HG03045 (cell line): ENCODE data around the gene FTO.
"Not testable (repeated sequence)": the region's sequence is repeated elsewhere in the genome, so short reads cannot be mapped to it uniquely, and the experiment has no call there.

Experiments
- ATAC-seq: cut with Tn5 transposase; IDR thresholded peaks from one replicate; pipeline ENCODE4 v1.9.1; 2021; ENCODE audit warnings: mild to moderate bottlenecking, moderate library complexity; ENCODE audit not compliant: unreplicated experiment

The FTO gene

DNA sequence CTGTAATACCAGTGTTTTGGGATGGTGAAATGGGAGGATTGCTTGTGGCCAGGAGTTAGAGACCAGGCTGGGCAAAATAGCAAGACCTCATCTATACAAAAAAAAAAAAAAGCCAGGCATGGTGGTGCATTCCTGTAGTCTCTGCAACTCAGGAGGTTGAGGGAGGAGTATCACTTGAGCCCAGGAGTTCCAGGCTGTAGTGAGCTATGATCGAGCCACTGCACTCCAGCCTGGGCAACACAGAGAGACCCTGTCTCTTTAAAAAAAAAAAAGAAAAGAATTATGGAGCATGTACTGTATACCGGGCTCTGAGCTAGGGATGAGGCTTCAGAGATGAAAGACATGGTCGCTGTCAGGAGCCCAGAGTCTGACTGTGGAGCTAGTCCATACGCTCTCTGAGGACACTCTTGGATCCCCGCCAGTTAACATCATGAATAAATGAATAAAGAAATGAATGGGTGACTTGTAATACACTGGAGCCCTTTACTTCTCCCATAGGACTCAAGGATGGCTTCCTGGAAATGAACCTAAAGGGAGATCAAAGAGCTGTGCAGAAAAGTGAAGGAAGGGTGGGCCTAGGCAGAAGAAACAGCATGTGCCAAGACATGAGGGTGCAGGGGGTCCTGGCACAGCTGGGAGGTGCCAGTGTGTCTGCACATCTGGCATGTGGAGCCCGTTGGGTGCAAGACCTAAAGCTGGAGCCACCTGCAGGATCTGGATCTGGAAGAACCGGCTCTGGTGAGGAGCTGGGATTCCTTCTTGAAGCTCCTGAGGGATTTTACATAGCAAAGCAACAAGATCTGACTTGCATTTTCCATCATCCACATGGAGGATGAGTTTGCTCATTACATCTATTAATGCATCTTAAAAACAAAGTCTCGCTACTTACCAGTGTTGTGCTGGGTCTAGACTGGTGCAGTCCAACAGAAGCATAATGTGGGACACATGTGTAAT lies 462.2 kb downstream of the FTO start:
- ATAC-seq = no peak

GRCh38 chr16:54169112-54169511 lies 465.2 kb downstream of the FTO start:
- no peak for ATAC-seq

DNA sequence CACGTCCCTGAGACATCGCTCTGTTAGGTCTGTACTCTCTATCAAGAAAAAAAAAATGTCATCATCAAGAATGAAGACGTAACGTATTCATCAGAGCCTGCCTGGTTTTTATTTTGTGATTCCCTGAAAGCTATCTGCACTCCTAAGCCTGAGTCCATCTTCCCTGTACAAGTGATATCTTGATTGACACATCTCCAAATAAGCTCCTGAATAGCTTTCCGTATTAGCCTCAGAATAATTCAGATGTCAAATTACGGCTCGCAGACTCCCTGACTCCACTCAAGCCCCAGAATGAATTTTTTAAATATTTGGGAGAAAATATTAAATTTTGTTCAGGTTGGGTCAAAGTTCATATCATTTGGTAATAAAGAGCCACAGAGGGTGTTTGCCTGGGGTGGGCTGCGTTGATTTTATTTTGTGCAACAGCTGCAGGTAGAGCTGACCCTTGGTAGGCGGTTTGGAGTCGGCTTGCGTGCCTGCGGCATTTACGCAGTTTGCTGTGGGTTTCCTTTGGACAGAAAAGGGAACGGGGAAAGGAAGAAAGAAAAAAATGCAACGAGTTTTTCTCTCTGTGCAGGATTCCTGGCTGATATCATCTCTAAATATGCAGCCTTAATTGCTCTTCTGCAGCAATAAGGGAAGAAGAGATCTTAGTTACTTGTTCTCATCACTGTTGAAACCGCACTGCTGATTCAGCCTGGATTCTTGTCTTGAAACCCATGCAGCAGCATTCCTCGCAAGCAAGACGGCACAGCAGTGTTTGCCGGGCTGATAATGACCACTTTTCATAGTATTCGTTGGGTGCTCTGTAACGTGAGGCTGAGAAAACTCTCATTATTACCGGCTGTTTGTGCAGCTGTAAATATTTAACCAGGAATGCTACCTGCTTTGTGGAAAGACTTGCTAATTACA lies 467.9 kb downstream of the FTO start:
- ATAC-seq = no peak

GRCh38 chr16:54173490-54173889 lies 469.5 kb downstream of the FTO start:
- no peak for ATAC-seq

DNA sequence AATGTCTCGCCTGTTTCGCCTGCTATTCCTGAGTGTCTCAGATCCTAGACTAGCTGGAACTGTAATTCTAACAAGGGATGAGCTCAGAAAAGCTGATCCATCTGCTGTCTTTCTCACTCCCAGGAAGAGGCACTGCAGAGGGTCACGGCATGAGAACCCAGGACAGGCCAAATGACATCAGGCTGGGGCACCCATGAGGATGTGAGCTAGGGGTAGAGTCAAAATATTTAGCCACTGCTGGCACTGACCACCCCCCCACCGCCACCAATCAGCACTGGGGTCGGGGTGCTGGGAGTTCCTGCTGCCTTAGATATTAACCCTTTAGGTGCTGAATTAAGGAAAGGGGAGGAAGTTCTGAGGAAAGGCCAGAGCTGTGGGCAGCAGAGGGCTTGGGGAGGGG lies 470.2 kb downstream of the FTO start:
- ATAC-seq = no peak

GRCh38 chr16:54174750-54175149 lies 470.8 kb downstream of the FTO start:
- ATAC-seq = no peak

- no peak for ATAC-seq
These were observed 471.2 kb downstream of the FTO start for GRCh38 chr16:54175169-54175551.

DNA sequence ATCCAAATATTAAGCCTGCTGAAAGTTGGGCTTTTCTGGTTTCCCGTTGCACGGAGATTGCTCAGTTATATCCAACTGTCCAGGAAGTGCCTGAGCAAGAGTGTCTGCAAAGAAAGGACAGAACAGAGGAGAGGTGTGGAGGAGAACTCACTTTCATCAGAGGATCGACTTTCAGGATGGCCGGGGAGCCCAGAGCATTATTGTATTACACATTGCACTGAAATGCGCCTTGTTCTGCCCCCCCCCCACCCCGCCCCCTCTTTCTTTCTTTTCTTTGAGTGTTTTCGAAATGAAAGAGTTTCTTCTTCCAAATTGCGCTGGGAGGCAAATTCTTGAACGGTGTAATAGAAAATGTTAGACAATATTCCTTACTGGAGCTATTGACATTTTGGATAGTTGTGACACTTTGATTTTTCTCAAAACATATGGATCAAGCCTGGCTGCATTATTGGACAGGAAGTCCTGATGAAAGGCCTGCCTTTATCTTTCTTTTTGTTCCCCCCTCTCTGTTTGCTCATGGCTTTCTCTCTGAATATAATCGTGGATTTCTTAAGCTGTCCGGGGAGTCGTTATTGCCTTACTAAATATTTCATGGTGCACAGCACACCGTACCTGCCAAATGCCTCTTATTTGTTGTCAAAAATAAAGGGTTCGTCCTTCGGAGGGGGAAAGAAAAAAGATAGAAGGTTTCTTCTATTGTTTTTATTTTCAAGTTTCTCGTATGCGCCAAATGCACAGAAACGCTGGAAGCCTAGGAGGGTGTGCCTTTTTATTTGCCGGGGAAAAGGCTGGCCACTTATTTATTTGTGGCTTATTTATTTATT lies 471.8 kb downstream of the FTO start:
- no peak for ATAC-seq

DNA sequence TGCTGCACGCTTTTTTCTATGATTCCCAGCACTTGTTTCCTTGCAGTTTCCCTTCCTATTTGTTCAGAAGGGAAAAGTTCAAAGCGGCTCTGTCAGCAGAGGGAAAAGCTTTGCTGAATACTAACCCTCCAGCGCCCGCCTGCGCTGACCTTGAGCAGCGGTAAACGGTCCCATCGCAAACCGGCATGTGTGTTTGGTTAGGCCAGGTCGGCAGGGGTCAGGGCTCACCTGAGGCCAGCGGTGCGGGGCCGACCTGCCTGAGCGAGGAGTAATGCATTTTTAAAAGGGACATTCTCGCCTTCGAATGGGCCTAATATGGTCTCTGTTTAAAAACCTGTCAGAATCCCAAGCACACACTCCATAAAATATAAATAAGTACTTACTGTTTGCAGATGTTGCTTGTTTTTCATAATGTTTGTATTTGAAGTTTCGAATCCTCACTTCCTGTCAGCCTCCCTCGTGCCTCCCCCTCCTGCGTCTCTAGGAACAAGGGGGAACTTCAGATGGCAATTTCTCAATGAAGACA lies 472.5 kb downstream of the FTO start:
- ATAC-seq = no peak

DNA sequence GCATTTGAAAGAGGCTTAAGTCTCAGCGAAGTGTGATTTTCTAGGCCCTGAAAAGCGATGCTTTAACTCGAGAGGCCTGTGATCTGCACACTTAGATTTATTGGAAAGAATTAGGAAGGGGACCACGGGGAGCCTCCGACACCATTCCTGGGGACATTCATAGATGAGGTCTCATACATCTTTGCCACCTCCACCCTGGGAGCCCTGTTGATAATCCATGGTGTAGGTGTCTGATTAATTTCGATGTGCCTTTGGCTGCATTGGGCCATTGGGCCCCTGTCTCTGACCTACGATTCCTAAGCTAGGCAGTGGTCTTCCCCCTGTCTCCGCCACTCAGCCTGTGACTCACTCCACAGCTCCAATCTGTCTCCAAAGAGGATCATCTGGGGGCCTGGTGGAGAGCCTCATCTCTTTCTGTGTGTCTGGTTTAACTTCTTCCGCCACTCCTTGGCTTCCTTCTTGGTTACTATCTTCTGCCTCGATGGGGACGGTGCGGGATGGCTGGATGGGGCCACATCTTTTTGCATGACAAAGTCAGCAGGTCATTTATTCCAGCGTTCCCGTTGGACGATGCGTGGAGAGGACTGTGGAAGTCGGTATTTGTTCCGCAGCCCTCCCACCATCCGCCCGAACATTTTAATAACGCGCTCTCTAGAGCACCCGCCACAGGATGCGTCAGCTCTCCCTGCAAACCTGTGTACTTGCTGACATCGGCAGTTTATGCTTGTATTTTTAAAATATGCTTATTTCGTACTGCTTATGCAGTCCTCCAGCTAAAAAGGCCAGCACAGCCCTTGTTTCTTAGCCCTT lies 473.3 kb downstream of the FTO start:
- no peak for ATAC-seq

- ATAC-seq = no peak
These were observed 474.0 kb downstream of the FTO start for GRCh38 chr16:54177862-54178477.

DNA sequence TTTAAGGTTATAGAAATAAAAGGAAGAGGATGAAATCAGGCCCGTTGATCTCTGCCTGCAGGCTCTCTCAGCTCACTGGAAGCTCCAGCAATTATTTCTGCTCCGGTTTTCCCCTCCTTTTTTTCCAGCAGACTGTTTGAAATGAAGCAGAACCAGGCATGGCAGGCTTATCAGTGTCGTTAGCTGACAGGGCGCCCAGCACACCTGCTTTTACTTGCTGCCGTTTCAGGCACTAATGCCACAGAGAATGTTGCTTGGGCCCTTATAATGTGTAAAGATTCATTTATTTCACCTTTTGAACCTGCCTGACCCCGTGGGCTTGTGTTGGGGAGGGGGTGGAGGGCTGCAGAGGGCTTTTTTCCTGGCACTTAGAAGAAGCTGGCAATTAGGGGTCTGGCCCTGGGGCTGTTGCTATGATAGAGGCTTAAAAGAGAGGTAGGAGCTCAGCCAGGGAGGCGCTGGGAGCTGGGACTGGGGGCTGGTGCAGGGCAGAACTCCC lies 474.6 kb downstream of the FTO start:
- no peak for ATAC-seq

DNA sequence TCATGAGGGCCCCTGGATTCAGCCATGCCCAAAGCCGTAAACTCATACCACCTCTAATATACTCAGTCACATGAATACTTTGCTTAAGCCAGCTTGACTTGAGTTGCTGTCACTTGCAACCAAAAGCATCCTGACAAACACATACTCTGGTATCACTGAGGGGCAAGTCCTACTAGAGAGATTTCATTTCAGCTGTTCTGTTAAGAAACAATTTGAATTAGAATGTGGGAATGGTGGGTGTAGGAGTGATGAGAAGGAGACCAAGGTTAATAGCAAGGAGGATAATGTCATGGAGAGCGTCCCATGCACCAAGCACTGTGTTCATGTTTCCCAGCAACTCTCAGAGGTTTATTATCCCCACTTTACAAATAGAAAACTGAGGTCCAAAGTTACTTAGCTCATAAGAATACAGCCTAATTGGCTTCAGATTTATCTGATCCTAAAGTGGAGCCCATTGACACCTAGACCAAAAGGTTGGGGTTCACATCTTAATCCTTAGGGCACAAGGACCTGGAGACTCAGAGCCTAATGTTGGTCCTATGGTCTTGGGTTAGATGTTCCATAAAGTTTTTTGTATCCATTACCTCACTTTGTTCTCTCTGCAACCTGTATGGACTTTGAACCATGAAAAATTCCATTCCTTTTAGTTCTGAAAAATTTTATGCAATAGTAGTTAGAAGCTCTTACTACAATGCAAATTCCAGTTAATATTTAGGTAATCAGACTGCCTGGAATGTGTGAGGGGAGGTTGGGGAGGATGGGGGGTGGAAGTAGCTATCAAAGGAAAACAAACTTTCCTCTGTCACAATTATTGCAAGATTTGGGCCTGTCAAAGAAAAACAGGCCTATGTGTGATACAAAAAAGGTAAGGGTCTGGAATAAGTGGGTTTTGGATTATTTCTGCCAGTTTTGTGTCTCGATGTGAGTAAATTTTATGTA lies 476.7 kb downstream of the FTO start:
- no peak for ATAC-seq

- not testable (repeated sequence) for ATAC-seq
These were observed 477.9 kb downstream of the FTO start for GRCh38 chr16:54181683-54182329.

DNA sequence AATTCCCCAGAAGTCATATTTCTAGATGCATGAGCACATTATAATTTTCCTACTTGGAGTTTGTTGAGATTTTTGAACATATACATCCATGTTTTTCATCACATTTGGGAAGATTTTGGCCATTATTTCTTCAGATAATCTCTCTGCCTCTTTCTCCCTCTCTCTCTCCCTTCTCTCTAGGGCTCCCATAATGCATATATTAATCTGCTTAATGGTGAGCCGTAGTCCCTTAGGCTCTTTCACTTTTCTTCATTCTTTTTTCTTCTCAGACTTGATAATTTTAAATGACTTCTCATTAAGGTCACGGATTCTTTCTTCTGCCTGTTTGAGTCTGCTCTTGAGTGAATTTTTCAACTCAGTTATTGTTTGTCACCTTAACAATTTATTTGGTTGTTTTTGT lies 481.1 kb downstream of the FTO start:
- no peak for ATAC-seq

- no peak for ATAC-seq
These were observed 487.2 kb downstream of the FTO start for GRCh38 chr16:54191163-54191562.

DNA sequence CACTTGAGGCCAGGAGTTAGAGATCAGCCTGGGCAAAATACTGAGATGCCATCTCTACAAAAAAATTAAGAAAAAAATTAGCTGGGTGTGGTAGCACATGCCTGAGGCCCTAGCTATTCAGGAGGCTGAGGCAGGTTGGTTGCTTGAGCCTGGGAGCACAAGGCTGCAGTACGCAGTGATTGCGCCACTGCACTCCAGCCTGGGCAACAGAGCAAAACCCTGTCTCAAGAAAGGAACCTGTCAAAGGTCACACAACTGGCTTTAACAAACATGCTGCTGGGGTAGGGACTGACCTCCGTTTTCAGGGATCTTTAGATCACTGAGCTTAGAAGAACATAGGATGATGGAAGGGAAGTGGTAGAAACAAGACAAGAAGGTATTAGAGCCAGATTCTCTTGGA lies 487.6 kb downstream of the FTO start:
- ATAC-seq = no peak
